Breast epithelium (tissue), 4 donors: ENCODE measurements around the gene NTSR2. TPM values are rescaled to one million over a fixed set of nuclear protein-coding genes. Genes with fewer than 3 reads are reported as not detected.

ENCODE experiments used
- DNase-seq, 2 donors: peaks; one replicate each; pipeline ENCODE4 v3.0.0-alpha.2; 2019; ENCODE audit warnings: low spot score in 2 of 2
- H3K27ac ChIP-seq, 2 donors: fragments of 200-600 bp; sonication (generic) in 1 of 2; one replicate each; pipeline ENCODE4 v1.5.1; 2016 to 2019; ENCODE audit warnings: mild to moderate bottlenecking in 1 of 2
- H3K27me3 ChIP-seq, 2 donors: fragments of 200-600 bp; sonication (generic) in 1 of 2; one replicate each; pipeline versions ENCODE4 v1.5.1 to v1.6.0; 2017 to 2019; ENCODE audit warnings: control low read depth in 1 of 2, mild to moderate bottlenecking in 1 of 2
- H3K36me3 ChIP-seq: fragments of 200-600 bp; one replicate; pipeline ENCODE4 v1.5.1; 2019
- H3K4me1 ChIP-seq, 2 donors: fragments of 200-600 bp; sonication (generic); one replicate each; pipeline ENCODE4 v1.5.1; 2016 to 2019; ENCODE audit warnings: control low read depth in 1 of 2
- H3K4me3 ChIP-seq, 3 donors: fragments of 200-600 bp; sonication (generic); 1 replicate in 2 of 3; 2 replicates in 1 of 3; pipeline ENCODE4 v1.5.1; 2016 to 2019; ENCODE audit warnings: mild to moderate bottlenecking in 3 of 3, moderate library complexity in 2 of 3
- H3K9me3 ChIP-seq, 2 donors: fragments of 200-600 bp; sonication (generic) in 1 of 2; one replicate each; pipeline ENCODE4 v1.5.1; 2016 to 2019; ENCODE audit warnings: control low read depth in 1 of 2
- CTCF ChIP-seq, 3 donors: fragments of 450-650 bp; IDR thresholded peaks; one replicate each; pipeline ENCODE4 v1.5.1; 2016 to 2017; ENCODE audit warnings: antibody characterized with exemption in 3 of 3, mild to moderate bottlenecking in 3 of 3, moderate library complexity in 3 of 3
- POLR2A ChIP-seq: fragments of 450-650 bp; IDR thresholded peaks from one replicate; pipeline ENCODE4 v1.6.1; 2016; ENCODE audit warnings: antibody characterized with exemption, mild to moderate bottlenecking, moderate library complexity
- POLR2AphosphoS5 ChIP-seq, 3 donors: sonication (generic); formaldehyde crosslinking; IDR thresholded peaks; one replicate each; pipeline ENCODE4 v1.6.1; 2017; ENCODE audit warnings: antibody characterized with exemption in 3 of 3
- intact Hi-C: fragments of 100-400 bp; cut with DNase I; formaldehyde crosslinking; loops from one replicate; pipeline ENCODE4 v1.15.1; 2023; ENCODE audit warnings: low total_unique reads
- total RNA-seq, 3 donors: library from RNA; depleted of rRNA; stranded (reverse); fragments of >200 nt; gene quantifications; one replicate each; pipeline ENCODE4 v1.1.0, GENCODE V29; 2016

The NTSR2 gene
- total RNA-seq, result under 1 TPM in 1 of 3 donors, not detected in 2; 0.32 TPM

- peaks cover 0 to 3% of the 10 kb centered on the region in 2 donors for H3K27me3 ChIP-seq
- peak within 1 kb of the TSS in 1 of 3 donors; percentile 45 for H3K4me3 ChIP-seq
Observed at GRCh38 chr2:11669454-11670291, at the start of gene NTSR2. Gene NTSR2, minus strand, starts transcription at chr2:11670195. Its CDS starts 66 bp downstream, at chr2:11670129.

GRCh38 chr2:11719230-11719977 is 49.4 kb upstream of the NTSR2 start:
- TF ChIP-seq CTCF (IDR thresholded peaks at IDR 0.05) (no peak), POLR2AphosphoS5 (IDR thresholded peaks at IDR 0.05) (no peak), POLR2A (no peak)
- H3K27me3 ChIP-seq, result no peaks in the 10 kb centered on the region
- no peak for DNase-seq
- H3K4me1 ChIP-seq, result no peaks in the 10 kb centered on the region
- intact Hi-C loops, result no loop called here
- no peaks in the 10 kb centered on the region for H3K9me3 ChIP-seq
- no peaks in the 10 kb centered on the region for H3K36me3 ChIP-seq
- no peak overlapping the region for H3K4me3 ChIP-seq
- H3K27ac ChIP-seq, result no peak overlapping the region

More at GRCh38 chr2:11669454-11670291, at the start of gene NTSR2:
- DNase-seq, result no peak
- Histone ChIP-seq H3K9me3 (no peaks in the 10 kb centered on the region), H3K4me1 (no peaks in the 10 kb centered on the region), H3K27ac (no peak within 1 kb of the TSS), H3K36me3 (no peaks in the 10 kb centered on the region)
- intact Hi-C loops, result no loop called here
- TF ChIP-seq CTCF (IDR thresholded peaks at IDR 0.05) (no peak), POLR2AphosphoS5 (IDR thresholded peaks at IDR 0.05) (no peak), POLR2A (no peak)

- TF ChIP-seq POLR2A, result no peak
- no peak for TF ChIP-seq CTCF (IDR thresholded peaks at IDR 0.05)
- TF ChIP-seq POLR2AphosphoS5 (IDR thresholded peaks at IDR 0.05), result no peak
- intact Hi-C loops, result no loop called here
- no peaks in the 10 kb centered on the region for H3K36me3 ChIP-seq
- no peaks in the 10 kb centered on the region for H3K27me3 ChIP-seq
- H3K4me1 ChIP-seq, result no peaks in the 10 kb centered on the region
- DNase-seq, result no peak
- H3K9me3 ChIP-seq, result no peaks in the 10 kb centered on the region
- H3K27ac ChIP-seq, result no peak overlapping the region
- H3K4me3 ChIP-seq, result no peak overlapping the region
Observed at GRCh38 chr2:11718606-11719005, 48.6 kb upstream of the NTSR2 start.

GRCh38 chr2:11717623-11718022 is 47.6 kb upstream of the NTSR2 start:
- Histone ChIP-seq H3K27me3 (no peaks in the 10 kb centered on the region), H3K9me3 (no peaks in the 10 kb centered on the region), H3K27ac (no peak overlapping the region), H3K36me3 (no peaks in the 10 kb centered on the region), H3K4me1 (no peaks in the 10 kb centered on the region), H3K4me3 (no peak overlapping the region)
- intact Hi-C loops, result no loop called here
- DNase-seq, result no peak
- TF ChIP-seq POLR2AphosphoS5 (IDR thresholded peaks at IDR 0.05), result no peak

- intact Hi-C loops, result no loop called here
- TF ChIP-seq POLR2A (no peak), POLR2AphosphoS5 (IDR thresholded peaks at IDR 0.05) (peak in 2 of 3 donors; percentile 32 to 56)
- DNase-seq, result no peak
- H3K9me3 ChIP-seq, result no peaks in the 10 kb centered on the region
- H3K4me1 ChIP-seq, result peaks cover 0 to 2% of the 10 kb centered on the region in 2 donors
- no peaks in the 10 kb centered on the region for H3K27me3 ChIP-seq
- H3K27ac ChIP-seq, result peak overlapping the region; percentile 46 to 54
- no peak overlapping the region for H3K4me3 ChIP-seq
- no peaks in the 10 kb centered on the region for H3K36me3 ChIP-seq
Observed at GRCh38 chr2:11716689-11717321, 46.8 kb upstream of the NTSR2 start.
